H1 (cell line): ENCODE data around the gene SEMA4F. TPM values are rescaled to one million over a fixed set of nuclear protein-coding genes. Genes with fewer than 3 reads are reported as not detected.

Experiments
- CTCF ChIA-PET: fragments of 300-600 bp; sonication (Branson Sonifier 250); formaldehyde crosslinking; loops from one replicate; lab custom pipeline; 2021; ENCODE audit not compliant: partially characterized antibody; lab: Charles Lee
- POLR2A ChIA-PET: fragments of 300-600 bp; sonication (Branson Sonifier 250); formaldehyde crosslinking; loops from one replicate; lab custom pipeline; 2021; ENCODE audit warnings: inconsistent platforms; ENCODE audit not compliant: partially characterized antibody; lab: Charles Lee
- DNase-seq, 2 experiments: peaks; one replicate each; pipeline versions ENCODE4 v3.0.0 to v3.0.0-alpha.2; 2010 to 2022; ENCODE audit warnings: low spot score in 2 of 2, low read depth in 1 of 2, mixed read lengths in 1 of 2
- FAIRE-seq: peaks from 2 replicates; lab custom pipeline; 2011; peaks lifted over from hg19 to GRCh38; lab: Jason Lieb, UNC
- H2AFZ ChIP-seq: 2 replicates; pipeline ENCODE4 v1.8.1; 2012; ENCODE audit warnings: low read length, inconsistent platforms
- H2AK5ac ChIP-seq: 2 replicates; pipeline ENCODE4 v1.6.1; 2013; ENCODE audit warnings: low read depth, low read length
- H2BK120ac ChIP-seq: replicated peaks from 2 replicates; pipeline ENCODE3; 2013; ENCODE audit warnings: low read depth, low read length, inconsistent platforms
- H2BK12ac ChIP-seq: 2 replicates; pipeline ENCODE4 v1.6.1; 2013; ENCODE audit warnings: low read depth, low read length
- H2BK15ac ChIP-seq: 2 replicates; pipeline ENCODE4 v1.6.1; 2013; ENCODE audit warnings: low read length
- H2BK20ac ChIP-seq: 2 replicates; pipeline ENCODE4 v1.6.1; 2013; ENCODE audit warnings: low read length
- H2BK5ac ChIP-seq: 2 replicates; pipeline ENCODE4 v1.6.1; 2013; ENCODE audit warnings: low read depth, low read length
- H3K14ac ChIP-seq: 2 replicates; pipeline ENCODE4 v1.6.1; 2013; ENCODE audit warnings: inconsistent platforms; ENCODE audit not compliant: insufficient read length
- H3K18ac ChIP-seq: 2 replicates; pipeline ENCODE4 v1.6.1; 2013; ENCODE audit warnings: low read length; ENCODE audit errors: extremely low read depth
- H3K23ac ChIP-seq: 2 replicates; pipeline ENCODE4 v1.6.1; 2013; ENCODE audit warnings: inconsistent platforms; ENCODE audit not compliant: insufficient read length
- H3K23me2 ChIP-seq: 2 replicates; pipeline ENCODE4 v1.6.1; 2013; ENCODE audit warnings: low read depth, low read length
- H3K27ac ChIP-seq: 2 replicates; pipeline ENCODE4 v1.6.1; 2011; ENCODE audit warnings: low read depth, low read length, inconsistent platforms
- H3K27me3 ChIP-seq, 4 experiments: replicated peaks in 1 of 4; 1 replicate in 1 of 4; 2 replicates in 3 of 4; pipeline versions ENCODE4 v1.6.1 to v1.8.1; 2011 to 2013; ENCODE audit warnings: low read length in 3 of 4, mild to moderate bottlenecking in 3 of 4, inconsistent platforms in 2 of 4, mixed read lengths in 2 of 4, moderate library complexity in 1 of 4; ENCODE audit not compliant: control insufficient read depth in 3 of 4, insufficient read depth in 3 of 4; ENCODE audit errors: extremely low read depth in 1 of 4
- H3K36me3 ChIP-seq, 4 experiments: 2 replicates each; pipeline versions ENCODE4 v1.6.1 to v1.8.1; 2011 to 2013; ENCODE audit warnings: mild to moderate bottlenecking in 4 of 4, low read length in 3 of 4, moderate library complexity in 2 of 4, control low read depth in 1 of 4, inconsistent platforms in 1 of 4; ENCODE audit not compliant: insufficient read depth in 4 of 4, control insufficient read depth in 2 of 4
- H3K4ac ChIP-seq: replicated peaks from 2 replicates; pipeline ENCODE3; 2013; ENCODE audit warnings: low read length, low read depth, mixed read lengths, inconsistent platforms; ENCODE audit not compliant: insufficient read length
- H3K4me1 ChIP-seq, 4 experiments: replicated peaks in 1 of 4; 1 replicate in 1 of 4; 2 replicates in 3 of 4; pipeline versions ENCODE4 v1.6.1 to v1.8.1; 2011 to 2013; ENCODE audit warnings: low read length in 3 of 4, inconsistent platforms in 2 of 4, mixed read lengths in 1 of 4; ENCODE audit not compliant: insufficient read depth in 4 of 4, control insufficient read depth in 3 of 4
- H3K4me2 ChIP-seq, 2 experiments: 2 replicates each; pipeline versions ENCODE4 v1.6.1 to v1.8.1; 2011 to 2013; ENCODE audit warnings: low read depth in 2 of 2, low read length in 2 of 2, control low read depth in 1 of 2, inconsistent platforms in 1 of 2, mild to moderate bottlenecking in 1 of 2; ENCODE audit not compliant: insufficient read depth in 1 of 2
- H3K4me3 ChIP-seq, 4 experiments: fragments of 200-600, 300-600 bp in 1 of 4; sonication (generic), shearing (Covaris generic), sonication (Bioruptor Twin) in 1 of 4; 2 replicates each; pipeline versions ENCODE4 v1.5.1 to v1.8.1; 2011 to 2016; ENCODE audit warnings: low read length in 4 of 4, low read depth in 3 of 4, control low read depth in 2 of 4, inconsistent platforms in 2 of 4, mild to moderate bottlenecking in 2 of 4, mixed read lengths in 1 of 4, moderate library complexity in 1 of 4; ENCODE audit not compliant: insufficient read depth in 2 of 4; ENCODE audit errors: extremely low read depth in 1 of 4
- H3K56ac ChIP-seq: replicated peaks from 2 replicates; pipeline ENCODE3; 2013; ENCODE audit warnings: low read depth, mild to moderate bottlenecking, mixed read lengths, low read length, inconsistent platforms; ENCODE audit not compliant: insufficient read length
- H3K79me1 ChIP-seq: 2 replicates; pipeline ENCODE4 v1.6.1; 2013; ENCODE audit warnings: low read depth, low read length, control low read depth
- H3K79me2 ChIP-seq, 2 experiments: 2 replicates each; pipeline versions ENCODE4 v1.6.1 to v1.8.1; 2012 to 2013; ENCODE audit warnings: low read length in 2 of 2, mild to moderate bottlenecking in 2 of 2, inconsistent platforms in 1 of 2; ENCODE audit not compliant: insufficient read depth in 2 of 2, control insufficient read depth in 1 of 2
- H3K9ac ChIP-seq, 4 experiments: replicated peaks in 1 of 4; 1 replicate in 1 of 4; 2 replicates in 3 of 4; pipeline versions ENCODE4 v1.6.1 to v1.8.1; 2011 to 2013; ENCODE audit warnings: low read depth in 3 of 4, low read length in 3 of 4, control low read depth in 2 of 4, mild to moderate bottlenecking in 2 of 4, moderate library complexity in 2 of 4, inconsistent platforms in 1 of 4; ENCODE audit errors: extremely low read depth in 1 of 4
- H3K9me3 ChIP-seq, 2 experiments: 2 replicates each; pipeline versions ENCODE4 v1.6.1 to v1.8.1; 2012 to 2013; ENCODE audit warnings: mild to moderate bottlenecking in 2 of 2, moderate library complexity in 2 of 2, control low read depth in 1 of 2, inconsistent platforms in 1 of 2, low read depth in 1 of 2, low read length in 1 of 2, mixed read lengths in 1 of 2; ENCODE audit not compliant: insufficient read depth in 2 of 2
- H4K20me1 ChIP-seq, 2 experiments: replicated peaks in 1 of 2; 2 replicates each; pipeline versions ENCODE3 to v1.8.1; 2011 to 2013; ENCODE audit warnings: inconsistent platforms in 2 of 2, low read length in 2 of 2, mild to moderate bottlenecking in 1 of 2; ENCODE audit not compliant: insufficient read depth in 2 of 2, control insufficient read depth in 1 of 2
- H4K5ac ChIP-seq: 2 replicates; pipeline ENCODE4 v1.6.1; 2013; ENCODE audit warnings: low read length, low read depth, mixed read lengths, inconsistent platforms; ENCODE audit not compliant: insufficient read length
- H4K8ac ChIP-seq: 2 replicates; pipeline ENCODE4 v1.8.0; 2013; ENCODE audit warnings: mild to moderate bottlenecking, moderate library complexity, low read length, inconsistent platforms; ENCODE audit not compliant: insufficient read depth; ENCODE audit errors: extremely low read depth
- H4K91ac ChIP-seq: replicated peaks from 2 replicates; pipeline ENCODE3; 2013; ENCODE audit warnings: low read length, mixed read lengths, inconsistent platforms; ENCODE audit not compliant: insufficient read length
- ASH2L ChIP-seq: fragments of 200-600, 300-600 bp; sonication (generic); IDR thresholded peaks from one replicate; pipeline ENCODE4 v1.7.1; 2017; ENCODE audit warnings: low read length
- EZH2 ChIP-seq: fragments of 200-600 bp; sonication (generic); IDR thresholded peaks from 2 replicates; pipeline ENCODE4 v1.7.1; 2012; ENCODE audit warnings: low read depth, mild to moderate bottlenecking, moderate library complexity, low read length, inconsistent platforms; ENCODE audit not compliant: severe bottlenecking
- JUN ChIP-seq: IDR thresholded peaks from 2 replicates; pipeline ENCODE4 v1.6.1; 2011; ENCODE audit warnings: low read depth, mild to moderate bottlenecking, improper control_type of control experiment, low read length
- KDM4A ChIP-seq: IDR thresholded peaks from one replicate; pipeline ENCODE4 v1.7.1; 2012; ENCODE audit warnings: low read depth, mild to moderate bottlenecking, moderate library complexity, low read length, inconsistent platforms; ENCODE audit not compliant: severe bottlenecking
- RAD21 ChIP-seq, 2 experiments: IDR thresholded peaks in 1 of 2; conservative IDR thresholded peaks in 1 of 2; 2 replicates each; pipeline ENCODE4 v1.6.1; 2011; ENCODE audit warnings: low read depth in 2 of 2, low read length in 2 of 2, improper control_type of control experiment in 1 of 2, inconsistent platforms in 1 of 2, mild to moderate bottlenecking in 1 of 2, moderate library complexity in 1 of 2
- RNF2 ChIP-seq: fragments of 200-900, 300-1000 bp; sonication (generic); IDR thresholded peaks from 2 replicates; pipeline ENCODE4 v1.7.1; 2016; ENCODE audit warnings: borderline replicate concordance, low read depth, mild to moderate bottlenecking, antibody characterized with exemption, low read length; ENCODE audit not compliant: poor library complexity, severe bottlenecking; ENCODE audit errors: missing control alignments
- SIN3A ChIP-seq, 2 experiments: IDR thresholded peaks in 1 of 2; conservative IDR thresholded peaks in 1 of 2; 2 replicates each; pipeline ENCODE4 v1.6.1; 2011 to 2012; ENCODE audit warnings: low read length in 2 of 2, improper control_type of control experiment in 1 of 2, low read depth in 1 of 2, mild to moderate bottlenecking in 1 of 2
- TBP ChIP-seq: IDR thresholded peaks from 2 replicates; pipeline ENCODE4 v1.6.1; 2011; ENCODE audit warnings: low read depth, low read length, improper control_type of control experiment
- WGBS, 2 experiments: shearing (Covaris generic) in 1 of 2; methylation state at CpG; one replicate each; pipeline versions ENCODE4 v1.1.6 to v1.1.7; 2013 to 2015; ENCODE audit warnings: low lambda C conversion rate in 2 of 2, mixed read lengths in 2 of 2, inconsistent platforms in 1 of 2, low coverage in 1 of 2, missing lambda C conversion rate in 1 of 2; ENCODE audit not compliant: insufficient replicate concordance in 2 of 2, insufficient coverage in 1 of 2, insufficient read length in 1 of 2; ENCODE audit errors: extremely low coverage in 1 of 2, missing lambda C conversion rate in 1 of 2; 5-methylcytosine and 5-hydroxymethylcytosine counted together
- polyA plus RNA-seq, 7 experiments: library from polyadenylated mRNA; depleted of rRNA in 3 of 7; stranded (reverse) in 5 of 7; unstranded in 2 of 7; fragments of >200 nt in 5 of 7; fragments of 200-250 nt in 2 of 7; gene quantifications; 1 replicate in 5 of 7; 2 replicates in 1 of 7; 4 replicates in 1 of 7; pipeline versions ENCODE4 v1.2.1 to v1.2.3, GENCODE V29; 2011 to 2013; ENCODE audit warnings: missing spikeins in 2 of 7, mixed read lengths in 2 of 7
- total RNA-seq: library from RNA; stranded (reverse); fragmentation: NEBNext Ultra II Directional; extraction: Animal tissue kit (Norgen Biotek cat#: 25700); gene quantifications from 2 replicates; pipeline ENCODE4 v1.2.1, GENCODE V29; 2021

SEMA4F gene
- total and polyA plus RNA-seq, 2 of the 8 experiments (the other 6 are each of a cell fraction or from before 2014, with no cell fraction given) = 3.3 to 3.4 TPM

GRCh38 chr2:74715081-74715791 is 61.2 kb downstream of the SEMA4F start:
- H2BK15ac ChIP-seq = no peak overlapping the region
- peak overlapping the region in 1 of 4 experiments; percentile 62; a peak in 2 of 7 replicates for H3K9ac ChIP-seq
- H3K36me3 ChIP-seq = no peaks in the 10 kb centered on the region
- 2% methylated on average over 51 of the region's 56 CpGs; no CpG with 5 or more reads in 1 of the 2 experiments for WGBS, 2 experiments
- no peak overlapping the region for H2BK20ac ChIP-seq
- no peaks in the 10 kb centered on the region for H3K79me1 ChIP-seq
- ChIA-PET POLR2A (interaction anchor here (1.1 to 1.2 kb wide), 2 partner anchors 12 to 120 kb away, joined by 4 to 6 read pairs; no protein-coding TSS in a partner anchor), CTCF (interaction anchor here (0.6 to 8.8 kb wide), 30 partner anchors 10 to 903 kb away, joined by 3 to 79 read pairs (median 4); partner anchors contain the start of gene HK2)
- H3K56ac ChIP-seq = no peak overlapping the region
- peaks cover 5% of the 10 kb centered on the region; the same call in 1 of the 2 replicates for H3K23me2 ChIP-seq
- no peak overlapping the region for H2AK5ac ChIP-seq
- no peak overlapping the region for H2BK120ac ChIP-seq
- H3K23ac ChIP-seq = no peak overlapping the region
- no peak overlapping the region for H3K27ac ChIP-seq
- no peak overlapping the region for H2BK5ac ChIP-seq
- H3K27me3 ChIP-seq = peaks cover 0 to 11% (median 11%) of the 10 kb centered on the region in 4 experiments; a peak in 6 of 7 replicates
- H3K4me1 ChIP-seq = peaks cover 0 to 4% (median 4%) of the 10 kb centered on the region in 4 experiments; a peak in 4 of 7 replicates
- H4K91ac ChIP-seq = no peak overlapping the region
- H3K14ac ChIP-seq = no peak overlapping the region
- peak overlapping the region; percentile 97 for H2AFZ ChIP-seq
- H4K5ac ChIP-seq = no peak overlapping the region
- H4K20me1 ChIP-seq = no peaks in the 10 kb centered on the region
- H3K4me2 ChIP-seq = peak overlapping the region; percentile 59 to 92
- peak overlapping the region; percentile 54; the same call in 1 of the 2 replicates for H2BK12ac ChIP-seq
- no peak overlapping the region for H3K4ac ChIP-seq
- peak overlapping the region; percentile 40 to 67 (median 56) for H3K4me3 ChIP-seq
- FAIRE-seq (no peak), DNase-seq (peak; percentile 53 to 97)
- H4K8ac ChIP-seq = peak overlapping the region; percentile 72; the same call in 1 of the 2 replicates
- H3K18ac ChIP-seq = peak overlapping the region; percentile 44
- H3K79me2 ChIP-seq = no peaks in the 10 kb centered on the region
- H3K9me3 ChIP-seq = no peaks in the 10 kb centered on the region
- TF ChIP-seq KDM4A = peak; percentile 90
- TF ChIP-seq TBP = 0 out of 2 replicates have a peak, but pooled peaks have one; percentile 25
- peak; percentile 82 to 85 for TF ChIP-seq RAD21 (IDR thresholded peaks at IDR 0.05 in 1 of 2, conservative IDR thresholded peaks at IDR 0.05 in 1 of 2; ENCODE audit: low read depth in 2 of 2, low read length in 2 of 2)
- TF ChIP-seq EZH2 = peak; percentile 55
- peak in 1 of 2 experiments; percentile 3; a peak in 2 of 4 replicates for TF ChIP-seq SIN3A (conservative IDR thresholded peaks at IDR 0.05 in 1 of 2, IDR thresholded peaks at IDR 0.05 in 1 of 2; ENCODE audit: low read depth in 1 of 2, low read length in 2 of 2)
- no peak for TF ChIP-seq JUN
- TF ChIP-seq RNF2 = peak; percentile 32
- TF ChIP-seq ASH2L = peak; percentile 74
